HEK293 (cell line): ENCODE results near the gene TOM1L2.

Experiments used
- CTCF ChIP-seq: fragments of 450-650 bp; formaldehyde crosslinking; IDR thresholded peaks from 2 replicates; pipeline ENCODE4 v1.5.1; 2016; ENCODE audit warnings: missing biosample characterization, missing genetic modification characterization
- TCF7L2 ChIP-seq: IDR thresholded peaks from 2 replicates; pipeline ENCODE4 v1.6.1; 2011; ENCODE audit warnings: low read depth, mild to moderate bottlenecking, inconsistent platforms, low read length, moderate library complexity, borderline replicate concordance
- ZNF404 ChIP-seq: fragments of 450-650 bp; formaldehyde crosslinking; IDR thresholded peaks from 2 replicates; pipeline ENCODE4 v1.5.1; 2017; ENCODE audit warnings: missing biosample characterization, missing genetic modification characterization
- ZNF660 ChIP-seq: fragments of 450-650 bp; IDR thresholded peaks from 2 replicates; pipeline ENCODE4 v1.5.1; 2018; ENCODE audit warnings: missing biosample characterization, mild to moderate bottlenecking, missing genetic modification characterization
- TF ChIP-seq, protein P1 (sequence below): fragments of 450-650 bp; formaldehyde crosslinking; IDR thresholded peaks from 2 replicates; pipeline ENCODE4 v1.5.1; 2016; ENCODE audit warnings: missing biosample characterization, missing genetic modification characterization

DNA sequence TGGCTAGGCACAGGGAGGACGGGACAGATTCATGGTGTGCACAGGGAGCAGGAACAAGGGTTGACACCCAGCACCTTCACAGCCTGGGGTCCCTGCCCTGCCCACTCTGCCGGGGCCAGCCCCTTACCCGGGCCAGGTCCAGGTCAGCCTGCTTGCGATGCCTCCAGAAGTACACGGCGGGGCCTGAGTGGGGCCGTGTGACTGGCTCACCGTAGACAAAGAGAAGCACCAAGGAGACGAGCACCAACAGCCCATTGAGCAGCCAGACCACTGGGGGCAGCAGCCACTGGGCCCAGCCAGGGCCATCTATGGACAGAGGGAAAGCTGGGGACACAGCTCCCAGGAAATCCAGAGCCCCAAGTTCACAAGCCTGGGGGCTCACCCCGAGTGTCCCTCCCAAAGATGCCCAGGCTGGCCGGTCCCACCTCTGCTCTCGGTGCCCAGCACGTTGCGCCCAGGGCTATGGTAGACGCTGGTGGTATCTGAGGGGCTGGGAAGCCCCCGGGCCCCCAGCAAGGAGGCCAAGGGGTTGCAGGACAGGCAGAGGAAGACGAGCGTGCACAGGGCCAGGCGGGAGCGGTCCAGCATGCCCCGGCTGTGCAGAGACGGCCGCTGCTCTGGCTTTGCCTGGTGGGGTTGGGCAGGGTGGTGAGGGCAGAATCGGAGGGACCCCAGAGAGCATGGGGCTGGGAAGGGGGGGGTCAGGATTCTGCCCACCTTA, 155.2 kb downstream of the TOM1L2 start:
- peak; percentile 35; the same call in 1 of the 2 replicates for TF ChIP-seq CTCF (tag by site-specific recombination)
- TF ChIP-seq TCF7L2: no peak
- TF ChIP-seq, protein P1, sequence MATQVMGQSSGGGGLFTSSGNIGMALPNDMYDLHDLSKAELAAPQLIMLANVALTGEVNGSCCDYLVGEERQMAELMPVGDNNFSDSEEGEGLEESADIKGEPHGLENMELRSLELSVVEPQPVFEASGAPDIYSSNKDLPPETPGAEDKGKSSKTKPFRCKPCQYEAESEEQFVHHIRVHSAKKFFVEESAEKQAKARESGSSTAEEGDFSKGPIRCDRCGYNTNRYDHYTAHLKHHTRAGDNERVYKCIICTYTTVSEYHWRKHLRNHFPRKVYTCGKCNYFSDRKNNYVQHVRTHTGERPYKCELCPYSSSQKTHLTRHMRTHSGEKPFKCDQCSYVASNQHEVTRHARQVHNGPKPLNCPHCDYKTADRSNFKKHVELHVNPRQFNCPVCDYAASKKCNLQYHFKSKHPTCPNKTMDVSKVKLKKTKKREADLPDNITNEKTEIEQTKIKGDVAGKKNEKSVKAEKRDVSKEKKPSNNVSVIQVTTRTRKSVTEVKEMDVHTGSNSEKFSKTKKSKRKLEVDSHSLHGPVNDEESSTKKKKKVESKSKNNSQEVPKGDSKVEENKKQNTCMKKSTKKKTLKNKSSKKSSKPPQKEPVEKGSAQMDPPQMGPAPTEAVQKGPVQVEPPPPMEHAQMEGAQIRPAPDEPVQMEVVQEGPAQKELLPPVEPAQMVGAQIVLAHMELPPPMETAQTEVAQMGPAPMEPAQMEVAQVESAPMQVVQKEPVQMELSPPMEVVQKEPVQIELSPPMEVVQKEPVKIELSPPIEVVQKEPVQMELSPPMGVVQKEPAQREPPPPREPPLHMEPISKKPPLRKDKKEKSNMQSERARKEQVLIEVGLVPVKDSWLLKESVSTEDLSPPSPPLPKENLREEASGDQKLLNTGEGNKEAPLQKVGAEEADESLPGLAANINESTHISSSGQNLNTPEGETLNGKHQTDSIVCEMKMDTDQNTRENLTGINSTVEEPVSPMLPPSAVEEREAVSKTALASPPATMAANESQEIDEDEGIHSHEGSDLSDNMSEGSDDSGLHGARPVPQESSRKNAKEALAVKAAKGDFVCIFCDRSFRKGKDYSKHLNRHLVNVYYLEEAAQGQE: no peak
- TF ChIP-seq ZNF660 (tag by site-specific recombination): no peak
- no peak for TF ChIP-seq ZNF404
